IMR-90 (cell line): ENCODE data around the gene CNNM2.

Source experiments
- CEBPB ChIP-seq: IDR thresholded peaks from 2 replicates; pipeline ENCODE4 v1.6.1; 2012; ENCODE audit warnings: low read depth, low read length, improper control_type of control experiment
- POLR2A ChIP-seq: IDR thresholded peaks from 2 replicates; pipeline ENCODE4 v1.6.1; 2012; ENCODE audit warnings: mild to moderate bottlenecking, low read depth, low read length
- TF ChIP-seq, protein P1 (sequence below): conservative IDR thresholded peaks from 2 replicates; pipeline ENCODE4 v1.5.1; 2012; ENCODE audit warnings: mild to moderate bottlenecking, low read depth, low read length, improper control_type of control experiment
- TF ChIP-seq, protein P2 (sequence below): fragments of 150-350 bp; IDR thresholded peaks from 2 replicates; pipeline ENCODE4 v1.6.1; 2017; ENCODE audit warnings: mild to moderate bottlenecking, antibody characterized with exemption, low read length, low read depth

DNA sequence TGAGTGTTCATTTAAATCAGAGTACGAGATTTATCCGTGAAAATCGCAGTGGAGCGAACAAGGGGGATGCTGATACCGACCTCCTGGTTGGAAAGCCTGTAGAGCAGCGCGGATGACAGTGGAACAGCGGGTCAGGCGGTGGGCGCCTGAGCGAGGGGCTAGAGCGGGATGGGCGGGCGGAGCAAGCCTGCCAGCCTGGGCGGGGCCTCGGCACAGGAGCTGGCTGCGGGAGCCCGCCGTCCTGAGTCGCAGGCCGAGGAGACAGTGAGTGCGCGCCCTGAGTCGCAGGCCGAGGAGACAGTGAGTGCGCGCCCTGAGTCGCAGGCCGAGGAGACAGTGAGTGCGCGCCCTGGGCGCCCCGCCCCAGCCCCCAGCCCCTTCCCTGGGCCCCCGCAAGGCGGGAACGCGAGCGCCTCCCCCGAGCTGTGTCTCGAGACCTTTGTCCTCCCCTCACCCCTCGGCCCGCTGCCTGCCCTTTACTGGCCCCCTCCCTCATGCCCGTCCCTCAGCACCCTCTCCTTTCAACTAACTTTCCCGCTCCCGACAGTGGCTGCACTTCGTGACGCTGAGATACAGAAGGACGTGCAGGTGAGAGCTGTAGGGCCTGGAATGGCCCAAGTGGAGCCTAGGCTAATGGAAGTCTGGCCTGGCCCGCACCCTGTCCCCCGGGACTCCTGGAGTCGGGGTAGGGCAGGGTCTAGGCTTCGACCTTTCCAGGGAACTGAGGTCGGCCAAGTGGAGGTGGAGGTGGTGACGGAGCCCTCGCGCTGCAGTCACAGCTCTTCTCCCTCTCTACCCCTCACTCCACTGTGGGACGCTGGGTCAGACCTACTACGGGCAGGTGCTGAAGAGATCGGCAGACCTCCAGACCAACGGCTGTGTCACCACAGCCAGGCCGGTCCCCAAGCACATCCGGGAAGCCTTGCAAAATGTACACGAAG is 48.6 kb upstream of the CNNM2 start, which contains the start of gene AS3MT:
- TF ChIP-seq, protein P1, sequence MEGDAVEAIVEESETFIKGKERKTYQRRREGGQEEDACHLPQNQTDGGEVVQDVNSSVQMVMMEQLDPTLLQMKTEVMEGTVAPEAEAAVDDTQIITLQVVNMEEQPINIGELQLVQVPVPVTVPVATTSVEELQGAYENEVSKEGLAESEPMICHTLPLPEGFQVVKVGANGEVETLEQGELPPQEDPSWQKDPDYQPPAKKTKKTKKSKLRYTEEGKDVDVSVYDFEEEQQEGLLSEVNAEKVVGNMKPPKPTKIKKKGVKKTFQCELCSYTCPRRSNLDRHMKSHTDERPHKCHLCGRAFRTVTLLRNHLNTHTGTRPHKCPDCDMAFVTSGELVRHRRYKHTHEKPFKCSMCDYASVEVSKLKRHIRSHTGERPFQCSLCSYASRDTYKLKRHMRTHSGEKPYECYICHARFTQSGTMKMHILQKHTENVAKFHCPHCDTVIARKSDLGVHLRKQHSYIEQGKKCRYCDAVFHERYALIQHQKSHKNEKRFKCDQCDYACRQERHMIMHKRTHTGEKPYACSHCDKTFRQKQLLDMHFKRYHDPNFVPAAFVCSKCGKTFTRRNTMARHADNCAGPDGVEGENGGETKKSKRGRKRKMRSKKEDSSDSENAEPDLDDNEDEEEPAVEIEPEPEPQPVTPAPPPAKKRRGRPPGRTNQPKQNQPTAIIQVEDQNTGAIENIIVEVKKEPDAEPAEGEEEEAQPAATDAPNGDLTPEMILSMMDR, result no peak
- no peak for TF ChIP-seq CEBPB
- no peak for TF ChIP-seq POLR2A
- TF ChIP-seq, protein P2, sequence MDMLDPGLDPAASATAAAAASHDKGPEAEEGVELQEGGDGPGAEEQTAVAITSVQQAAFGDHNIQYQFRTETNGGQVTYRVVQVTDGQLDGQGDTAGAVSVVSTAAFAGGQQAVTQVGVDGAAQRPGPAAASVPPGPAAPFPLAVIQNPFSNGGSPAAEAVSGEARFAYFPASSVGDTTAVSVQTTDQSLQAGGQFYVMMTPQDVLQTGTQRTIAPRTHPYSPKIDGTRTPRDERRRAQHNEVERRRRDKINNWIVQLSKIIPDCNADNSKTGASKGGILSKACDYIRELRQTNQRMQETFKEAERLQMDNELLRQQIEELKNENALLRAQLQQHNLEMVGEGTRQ, result no peak
